IPS-NIHi7 (cell line): ENCODE measurements around the gene DIPK1B.
"Not testable (repeated sequence)": the region's sequence is repeated elsewhere in the genome, so short reads cannot be mapped to it uniquely, and the experiment has no call there.

Source experiments
- DNase-seq: peaks from one replicate; pipeline ENCODE4 v3.0.0; 2012; ENCODE audit warnings: mixed read lengths; ENCODE audit errors: extremely low spot score

The DIPK1B gene

GRCh38 chr9:136753371-136754058 lies 41.1 kb downstream of the DIPK1B start:
- no peak for DNase-seq

GRCh38 chr9:136754059-136754572 lies 41.7 kb downstream of the DIPK1B start:
- no peak for DNase-seq

DNA sequence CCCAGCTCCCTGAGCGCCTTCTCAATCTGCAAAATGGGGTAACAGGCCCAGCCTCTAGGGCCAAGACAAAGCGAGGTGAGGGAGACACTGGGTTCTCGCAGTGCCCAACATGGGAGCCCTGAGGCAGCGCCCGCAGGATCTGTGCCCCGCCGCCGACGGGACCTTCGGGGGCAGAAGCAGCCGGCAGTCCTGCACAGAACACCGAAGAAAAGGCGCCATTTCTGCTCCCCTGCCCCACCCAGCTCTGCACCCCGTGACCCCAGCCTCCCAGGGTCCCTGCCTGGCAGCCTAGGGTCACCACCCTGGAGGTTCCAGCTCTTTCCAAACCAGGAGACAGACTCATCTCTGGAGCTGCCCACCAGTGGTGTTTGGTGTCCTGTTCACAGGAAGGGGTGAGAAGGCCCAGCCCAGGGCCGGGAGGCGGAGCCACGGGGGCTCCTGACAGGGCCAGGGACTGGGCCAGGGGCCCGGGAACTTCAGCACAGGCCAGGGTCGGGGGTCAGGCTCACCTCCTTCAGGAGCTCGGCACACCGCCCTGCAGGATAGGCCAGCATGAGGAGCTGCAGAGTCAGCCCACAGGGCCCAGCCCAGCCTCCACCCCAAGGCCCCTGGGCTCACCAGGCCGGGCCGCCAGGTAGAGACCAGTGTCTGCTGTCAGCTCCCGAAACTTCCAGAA lies 42.4 kb downstream of the DIPK1B start:
- DNase-seq: peak; percentile 53

DNA sequence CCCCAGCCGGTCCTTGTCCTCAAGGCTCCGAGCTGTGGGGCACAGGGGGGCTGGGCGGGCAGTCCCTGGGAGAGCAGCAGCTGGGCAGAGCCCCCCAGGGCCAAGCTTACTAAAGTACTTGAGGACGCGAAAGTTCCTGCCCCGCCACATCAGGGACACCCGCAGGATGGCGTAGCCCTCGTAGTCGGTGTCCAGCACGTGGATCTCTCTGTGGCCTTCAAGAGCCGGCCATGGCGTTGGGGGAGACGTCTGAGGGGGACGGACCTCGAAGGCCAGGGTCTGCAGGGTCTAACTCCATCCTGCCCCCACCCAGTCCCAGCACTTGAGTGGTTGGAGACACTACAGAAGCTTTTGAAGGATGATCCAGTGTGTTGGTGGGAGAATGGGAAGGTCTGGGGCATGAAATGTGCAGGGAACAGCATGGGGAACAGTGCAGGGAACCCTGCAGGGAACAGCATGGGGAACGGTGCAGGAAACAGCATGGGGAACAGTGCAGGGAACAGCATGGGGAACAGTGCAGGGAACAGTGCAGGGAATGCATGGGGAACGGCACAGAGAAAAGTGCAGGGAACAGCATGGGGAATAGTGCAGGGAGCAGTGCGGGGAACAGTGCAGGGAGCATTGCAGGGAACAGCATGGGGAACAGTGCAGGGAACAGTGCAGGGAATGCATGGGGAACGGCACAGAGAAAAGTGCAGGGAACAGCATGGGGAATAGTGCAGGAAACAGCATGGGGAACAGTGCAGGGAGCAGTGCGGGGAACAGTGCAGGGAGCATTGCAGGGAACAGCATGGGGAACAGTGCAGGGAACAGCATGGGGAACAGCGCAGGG lies 43.1 kb downstream of the DIPK1B start:
- DNase-seq: not testable (repeated sequence)

GRCh38 chr9:136756134-136756438 lies 43.7 kb downstream of the DIPK1B start:
- DNase-seq: no peak

- no peak for DNase-seq
These were observed 44.5 kb downstream of the DIPK1B start for GRCh38 chr9:136756836-136757235.

DNA sequence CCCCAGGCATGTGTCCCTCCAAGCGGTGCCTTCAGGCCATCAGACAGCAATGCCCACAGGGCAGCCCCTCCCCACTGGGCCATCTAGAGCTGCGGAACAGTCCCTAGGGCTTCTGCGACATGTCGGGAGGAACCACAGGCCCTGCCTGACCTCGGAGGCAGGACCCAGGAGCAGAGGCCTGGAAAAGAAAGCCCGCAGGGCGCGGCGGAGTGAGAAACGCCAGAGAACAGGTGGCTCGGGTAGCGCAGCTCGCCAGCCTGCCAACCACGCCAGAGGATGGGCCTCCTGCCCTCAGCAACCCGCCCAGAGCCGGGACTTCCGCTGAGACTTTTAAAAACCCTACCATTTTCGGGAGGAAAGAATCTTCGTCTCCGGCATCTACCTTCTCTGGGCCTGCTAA lies 45.0 kb downstream of the DIPK1B start:
- no peak for DNase-seq

DNA sequence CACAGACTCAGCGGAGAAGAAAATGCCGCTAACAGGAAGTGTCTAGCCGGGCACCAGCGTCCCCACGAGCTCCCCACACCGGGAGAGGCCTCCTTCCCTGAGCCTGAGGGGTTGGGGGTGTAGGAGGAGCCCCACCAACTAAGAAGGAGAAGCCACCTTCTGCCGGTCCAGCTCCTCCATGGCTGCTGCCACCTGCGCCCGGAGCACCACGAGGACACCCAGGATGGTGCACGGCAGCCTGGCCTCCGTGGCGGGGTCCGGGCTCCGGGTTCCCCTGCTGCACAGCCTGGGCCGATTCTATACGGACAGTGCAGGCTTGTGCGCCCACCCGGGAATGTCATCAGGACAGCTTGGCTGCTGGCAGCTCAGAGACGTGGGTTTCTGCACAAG lies 45.4 kb downstream of the DIPK1B start:
- no peak for DNase-seq

DNA sequence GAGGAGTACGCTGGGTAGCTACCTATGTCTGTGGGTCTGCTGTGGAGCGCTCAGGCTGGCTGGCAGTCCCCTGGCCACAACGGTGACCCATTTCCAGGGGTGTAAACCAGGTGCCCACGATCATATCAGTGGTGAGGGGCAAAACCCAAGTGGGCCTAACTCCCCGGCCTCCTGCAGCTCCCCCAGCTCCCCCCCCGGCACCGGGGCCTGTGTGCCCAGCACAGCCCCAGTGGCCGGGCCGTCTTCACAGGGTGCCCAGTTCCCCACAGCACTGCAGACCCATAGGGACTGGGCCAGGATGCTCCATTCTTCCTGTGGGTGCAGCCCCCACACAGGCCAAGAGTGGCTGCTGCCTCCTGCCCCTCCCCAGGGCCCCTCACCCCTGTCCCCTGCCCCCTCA lies 46.6 kb downstream of the DIPK1B start:
- no peak for DNase-seq

DNA sequence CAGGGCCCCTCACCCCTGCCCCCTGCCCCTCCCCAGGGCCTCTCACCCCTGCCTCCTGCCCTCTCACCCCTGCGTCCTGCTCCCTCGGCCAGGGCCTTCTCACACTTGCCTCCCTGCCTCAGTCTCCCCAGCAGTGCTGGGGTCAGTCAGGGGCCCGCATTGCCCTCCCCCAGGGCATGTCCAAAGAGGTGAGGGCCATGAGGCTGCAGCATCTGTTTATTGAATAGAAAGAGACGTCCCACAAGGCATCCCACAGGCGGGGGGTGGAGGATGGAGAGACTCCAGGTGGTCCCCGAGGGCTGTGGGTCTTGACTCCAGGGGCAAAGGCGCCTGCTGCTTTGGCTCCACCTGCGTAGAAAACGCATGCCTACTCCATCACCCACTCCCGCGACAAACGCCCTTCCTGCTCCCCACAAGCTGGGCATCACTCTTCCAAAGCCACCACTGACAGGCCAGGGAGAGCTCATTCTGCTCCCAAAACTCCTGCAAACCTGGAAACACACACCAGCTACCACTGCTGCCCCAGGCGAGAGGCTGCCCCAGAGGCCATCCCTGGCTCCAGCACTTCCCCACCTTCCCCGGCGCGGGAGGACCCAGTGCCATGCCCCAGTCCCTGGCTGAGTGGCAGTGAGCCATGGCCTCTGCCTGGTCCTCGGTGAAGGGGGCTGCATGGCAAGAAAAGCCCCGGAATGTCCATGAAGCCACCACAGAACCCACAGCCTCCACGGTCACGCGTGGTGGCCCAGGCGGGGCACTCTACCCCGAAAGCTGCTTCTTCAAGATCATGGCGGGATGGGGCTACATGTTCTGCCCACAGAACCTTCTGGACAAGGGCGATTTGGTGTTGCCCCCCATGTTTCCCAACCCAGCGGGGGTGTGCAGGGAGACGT lies 47.3 kb downstream of the DIPK1B start:
- peak; percentile 8 for DNase-seq

DNA sequence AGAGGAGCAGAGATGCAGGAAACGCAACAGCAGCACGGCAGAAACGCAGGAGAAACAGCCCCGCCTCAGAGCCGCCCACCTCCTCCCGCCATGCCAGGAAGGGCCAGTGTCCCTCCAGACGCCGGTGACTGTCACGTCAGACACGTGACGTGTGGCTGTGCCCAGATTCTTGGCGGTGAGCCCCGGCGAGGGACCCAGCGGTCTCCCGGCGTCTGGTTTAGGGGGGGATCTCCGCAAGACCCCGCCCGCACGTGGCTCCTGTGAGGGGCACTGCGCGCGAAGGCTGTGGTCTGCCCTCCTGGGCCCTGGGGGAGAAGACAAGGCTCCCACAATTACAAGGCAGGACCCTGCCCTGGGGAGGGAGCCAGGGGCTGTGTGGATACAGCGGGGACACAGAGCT lies 48.1 kb downstream of the DIPK1B start:
- peak; percentile 11 for DNase-seq

- DNase-seq: peak; percentile 57
These were observed 48.6 kb downstream of the DIPK1B start for GRCh38 chr9:136760834-136761544.

- DNase-seq: peak; percentile 4
These were observed 49.2 kb downstream of the DIPK1B start for GRCh38 chr9:136761545-136761981.

- DNase-seq: peak; percentile 9
These were observed 49.9 kb downstream of the DIPK1B start for GRCh38 chr9:136762221-136762691.

DNA sequence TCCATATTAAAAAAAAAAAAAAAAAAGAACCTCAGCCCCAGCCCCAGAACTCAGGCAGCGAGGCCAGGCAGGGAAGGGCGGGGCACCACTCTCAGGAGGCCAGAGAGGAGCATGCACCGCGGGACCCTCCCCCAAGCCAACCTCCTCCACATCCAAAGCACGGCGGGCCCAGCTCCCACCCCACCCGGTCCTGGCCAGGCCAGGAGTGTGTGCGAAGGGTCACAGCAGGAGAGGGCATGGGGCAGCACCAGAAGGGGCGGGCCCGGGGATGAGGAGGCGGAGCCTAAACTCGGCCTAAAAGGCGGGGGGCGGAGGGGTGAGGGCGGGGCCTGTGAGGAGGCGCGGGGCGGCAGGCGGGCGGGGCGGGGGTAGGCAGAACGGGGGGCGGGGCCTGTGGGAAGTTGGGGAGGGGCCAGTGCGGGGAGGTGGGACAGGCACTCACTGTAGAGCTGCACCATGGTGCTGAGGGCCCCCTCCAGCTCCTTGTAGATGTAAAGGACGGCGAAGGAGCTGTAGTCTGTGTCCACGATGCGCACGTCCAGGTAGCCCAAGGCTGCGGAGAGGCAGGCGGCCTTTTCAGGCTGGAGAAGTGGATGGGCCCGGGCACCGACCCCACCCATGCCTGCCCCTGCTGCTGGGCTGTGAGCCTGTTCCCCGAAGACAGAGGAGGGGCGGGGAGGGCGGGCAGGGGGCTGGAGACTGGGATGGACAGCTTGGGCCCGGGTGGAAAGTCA lies 50.7 kb downstream of the DIPK1B start:
- DNase-seq: peak; percentile 95

DNA sequence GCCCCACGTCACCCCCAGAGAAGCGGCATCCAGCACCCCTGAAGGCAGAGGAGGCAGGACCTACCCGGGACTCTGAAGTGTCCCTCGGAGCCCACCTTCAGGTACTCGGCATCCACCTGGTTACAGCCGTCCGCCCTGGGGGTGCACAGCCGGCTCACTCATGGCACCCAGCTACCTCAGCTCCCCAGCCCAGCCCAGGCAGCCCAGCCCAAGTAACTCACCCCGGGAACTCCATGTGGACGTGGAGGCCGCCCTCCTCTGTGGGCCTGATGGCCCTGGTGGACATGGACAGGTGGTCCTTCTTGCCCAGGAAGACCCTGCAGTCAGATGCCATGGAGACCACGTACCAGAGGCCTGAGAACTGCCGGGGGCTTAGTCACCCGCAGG lies 51.3 kb downstream of the DIPK1B start:
- DNase-seq: no peak

- peak; percentile 7 for DNase-seq
These were observed 52.0 kb downstream of the DIPK1B start, which contains the start of gene LCN15 for GRCh38 chr9:136764301-136764891. LCN15 (minus strand) TSS chr9:136764518; CDS start chr9:136764488, 30 bp downstream.

DNA sequence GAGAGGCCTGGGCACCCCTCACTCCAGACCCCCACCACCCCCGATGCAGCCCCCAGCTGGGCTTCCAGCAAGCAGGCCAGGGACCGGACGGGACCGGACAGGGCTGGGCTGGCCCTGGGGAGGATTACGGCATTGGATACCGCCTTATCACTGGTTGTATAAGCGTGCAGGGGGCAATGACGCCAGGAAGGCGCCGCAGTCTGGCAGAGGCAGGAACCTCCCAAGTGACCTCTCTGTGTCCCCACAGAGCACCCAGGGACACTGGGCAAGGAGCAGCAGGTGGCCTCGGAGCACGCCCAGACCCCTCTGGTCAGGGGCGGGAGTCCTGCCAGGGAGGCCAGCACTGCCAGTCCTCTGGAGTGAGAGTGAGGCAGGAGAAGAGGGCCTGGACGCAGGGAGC lies 52.7 kb downstream of the DIPK1B start:
- no peak for DNase-seq

GRCh38 chr9:136765745-136766409 lies 53.5 kb downstream of the DIPK1B start:
- DNase-seq: not testable (repeated sequence)
